A673 (cell line): ENCODE measurements around the gene PALD1.

Source experiments
- EZH2 ChIP-seq: fragments of 200-600 bp; sonication (generic); IDR thresholded peaks from 2 replicates; pipeline ENCODE4 v1.6.1; 2017; ENCODE audit warnings: borderline replicate concordance, low read depth, mild to moderate bottlenecking, mixed read lengths, antibody characterized with exemption, low read length; ENCODE audit not compliant: poor library complexity, severe bottlenecking
- TF ChIP-seq, protein P1 (sequence below): fragments of 300-800, 200-600 bp; sonication (generic); conservative IDR thresholded peaks from 2 replicates; pipeline ENCODE4 v1.5.1; 2017; ENCODE audit warnings: low read depth, mild to moderate bottlenecking, antibody characterized with exemption, low read length, moderate library complexity, mixed read lengths

GRCh38 chr10:70495691-70496261 is 17.2 kb downstream of the PALD1 start:
- TF ChIP-seq, protein P1, sequence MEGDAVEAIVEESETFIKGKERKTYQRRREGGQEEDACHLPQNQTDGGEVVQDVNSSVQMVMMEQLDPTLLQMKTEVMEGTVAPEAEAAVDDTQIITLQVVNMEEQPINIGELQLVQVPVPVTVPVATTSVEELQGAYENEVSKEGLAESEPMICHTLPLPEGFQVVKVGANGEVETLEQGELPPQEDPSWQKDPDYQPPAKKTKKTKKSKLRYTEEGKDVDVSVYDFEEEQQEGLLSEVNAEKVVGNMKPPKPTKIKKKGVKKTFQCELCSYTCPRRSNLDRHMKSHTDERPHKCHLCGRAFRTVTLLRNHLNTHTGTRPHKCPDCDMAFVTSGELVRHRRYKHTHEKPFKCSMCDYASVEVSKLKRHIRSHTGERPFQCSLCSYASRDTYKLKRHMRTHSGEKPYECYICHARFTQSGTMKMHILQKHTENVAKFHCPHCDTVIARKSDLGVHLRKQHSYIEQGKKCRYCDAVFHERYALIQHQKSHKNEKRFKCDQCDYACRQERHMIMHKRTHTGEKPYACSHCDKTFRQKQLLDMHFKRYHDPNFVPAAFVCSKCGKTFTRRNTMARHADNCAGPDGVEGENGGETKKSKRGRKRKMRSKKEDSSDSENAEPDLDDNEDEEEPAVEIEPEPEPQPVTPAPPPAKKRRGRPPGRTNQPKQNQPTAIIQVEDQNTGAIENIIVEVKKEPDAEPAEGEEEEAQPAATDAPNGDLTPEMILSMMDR, result no peak
- no peak for TF ChIP-seq EZH2
